Dermis blood vessel endothelial cell (primary cell): ENCODE measurements around the gene MRTFB. TPM values are rescaled to one million over a fixed set of nuclear protein-coding genes. Genes with fewer than 3 reads are reported as not detected.
"Not testable (repeated sequence)": the region's sequence is repeated elsewhere in the genome, so short reads cannot be mapped to it uniquely, and the experiment has no call there.

Experiments
- DNase-seq: peaks from one replicate; pipeline ENCODE4 v3.0.0; 2010
- total RNA-seq: library from RNA; depleted of rRNA; stranded (reverse); fragments of >200 nt; gene quantifications from 2 replicates; pipeline ENCODE4 v1.2.3, GENCODE V29; 2014

The MRTFB gene, protein sequence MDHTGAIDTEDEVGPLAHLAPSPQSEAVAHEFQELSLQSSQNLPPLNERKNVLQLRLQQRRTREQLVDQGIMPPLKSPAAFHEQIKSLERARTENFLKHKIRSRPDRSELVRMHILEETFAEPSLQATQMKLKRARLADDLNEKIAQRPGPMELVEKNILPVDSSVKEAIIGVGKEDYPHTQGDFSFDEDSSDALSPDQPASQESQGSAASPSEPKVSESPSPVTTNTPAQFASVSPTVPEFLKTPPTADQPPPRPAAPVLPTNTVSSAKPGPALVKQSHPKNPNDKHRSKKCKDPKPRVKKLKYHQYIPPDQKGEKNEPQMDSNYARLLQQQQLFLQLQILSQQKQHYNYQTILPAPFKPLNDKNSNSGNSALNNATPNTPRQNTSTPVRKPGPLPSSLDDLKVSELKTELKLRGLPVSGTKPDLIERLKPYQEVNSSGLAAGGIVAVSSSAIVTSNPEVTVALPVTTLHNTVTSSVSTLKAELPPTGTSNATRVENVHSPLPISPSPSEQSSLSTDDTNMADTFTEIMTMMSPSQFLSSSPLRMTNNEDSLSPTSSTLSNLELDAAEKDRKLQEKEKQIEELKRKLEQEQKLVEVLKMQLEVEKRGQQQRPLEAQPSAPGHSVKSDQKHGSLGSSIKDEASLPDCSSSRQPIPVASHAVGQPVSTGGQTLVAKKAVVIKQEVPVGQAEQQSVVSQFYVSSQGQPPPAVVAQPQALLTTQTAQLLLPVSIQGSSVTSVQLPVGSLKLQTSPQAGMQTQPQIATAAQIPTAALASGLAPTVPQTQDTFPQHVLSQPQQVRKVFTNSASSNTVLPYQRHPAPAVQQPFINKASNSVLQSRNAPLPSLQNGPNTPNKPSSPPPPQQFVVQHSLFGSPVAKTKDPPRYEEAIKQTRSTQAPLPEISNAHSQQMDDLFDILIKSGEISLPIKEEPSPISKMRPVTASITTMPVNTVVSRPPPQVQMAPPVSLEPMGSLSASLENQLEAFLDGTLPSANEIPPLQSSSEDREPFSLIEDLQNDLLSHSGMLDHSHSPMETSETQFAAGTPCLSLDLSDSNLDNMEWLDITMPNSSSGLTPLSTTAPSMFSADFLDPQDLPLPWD
- 19.1 and 20.8 TPM in 2 replicates for total RNA-seq

DNA sequence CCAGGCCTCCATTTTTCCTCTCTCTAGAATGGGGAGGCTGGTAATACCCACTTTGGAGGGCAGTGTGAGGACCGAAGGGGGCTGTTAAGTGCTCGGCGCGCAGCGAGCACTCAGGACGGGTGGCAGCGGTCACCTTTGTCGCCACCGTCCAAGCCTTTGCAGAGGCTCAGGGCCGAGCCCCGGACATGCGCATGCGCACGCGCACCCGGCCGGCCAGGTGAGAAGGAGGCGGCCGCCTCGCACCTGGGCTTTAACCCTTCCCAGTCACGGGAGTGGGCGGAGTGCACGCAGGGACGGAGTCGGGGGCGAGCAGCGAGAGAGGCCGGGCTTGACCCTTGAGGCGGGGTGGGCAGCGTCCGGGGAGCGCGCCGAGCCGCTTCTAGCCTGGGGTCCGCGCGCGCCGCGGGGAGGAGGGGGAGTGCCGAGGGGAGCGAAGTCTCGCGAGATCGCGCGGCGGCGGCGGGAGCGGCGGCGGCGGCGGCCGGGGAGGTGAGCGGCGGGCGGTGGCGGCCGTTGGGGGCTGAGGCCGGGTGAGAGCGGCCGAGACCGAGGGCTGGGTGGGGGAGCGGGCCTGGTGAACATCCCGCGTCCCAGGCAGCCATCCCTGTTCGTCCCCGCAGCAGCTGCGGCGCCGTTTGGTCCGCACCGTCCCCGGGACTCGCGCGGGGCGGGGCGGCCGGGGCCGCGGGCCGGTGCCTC is at the start of gene MRTFB:
TSS of gene MRTFB (plus strand) at position 443 of the 699 bp plus-strand sequence. CDS start 69,288 bp downstream, outside the sequence.
- peak; percentile 79 for DNase-seq

DNA sequence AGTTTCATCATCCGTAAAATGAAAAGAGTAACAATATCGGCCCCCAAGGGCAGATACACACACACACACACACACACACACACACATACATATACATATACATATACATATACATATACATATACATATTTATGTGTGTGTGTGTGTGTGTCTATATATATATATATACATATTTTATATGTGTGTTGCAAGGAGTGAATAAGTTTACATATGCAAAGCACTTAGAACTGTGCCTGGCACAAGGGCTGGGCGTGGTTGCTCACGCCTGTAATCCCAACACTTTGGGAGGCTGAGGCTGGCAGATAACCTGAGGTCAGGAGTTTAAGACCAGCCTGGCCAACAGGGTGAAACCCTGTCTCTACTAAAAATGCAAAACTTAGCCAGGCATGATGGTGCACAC is 47.6 kb upstream of the MRTFB start:
- not testable (repeated sequence) for DNase-seq

DNA sequence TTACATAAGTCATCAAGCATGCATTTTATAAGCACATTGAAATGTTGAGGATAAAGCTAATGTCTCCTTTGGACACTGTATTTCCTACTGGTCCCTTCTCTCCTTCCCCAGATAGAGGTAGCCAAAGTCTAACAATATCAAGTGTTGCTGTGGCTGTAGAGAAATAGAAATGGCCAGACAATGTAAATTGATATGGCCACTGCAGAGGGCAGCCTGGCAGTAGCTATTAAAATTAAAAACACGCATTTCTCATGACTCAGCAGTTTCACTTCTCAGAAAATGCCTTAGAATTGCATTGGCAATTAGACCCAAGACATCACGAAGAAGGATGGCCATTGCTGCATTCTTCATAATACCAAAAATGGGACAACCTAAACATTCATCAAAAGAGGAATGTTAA is 46.8 kb upstream of the MRTFB start:
- DNase-seq = peak; percentile 33

DNA sequence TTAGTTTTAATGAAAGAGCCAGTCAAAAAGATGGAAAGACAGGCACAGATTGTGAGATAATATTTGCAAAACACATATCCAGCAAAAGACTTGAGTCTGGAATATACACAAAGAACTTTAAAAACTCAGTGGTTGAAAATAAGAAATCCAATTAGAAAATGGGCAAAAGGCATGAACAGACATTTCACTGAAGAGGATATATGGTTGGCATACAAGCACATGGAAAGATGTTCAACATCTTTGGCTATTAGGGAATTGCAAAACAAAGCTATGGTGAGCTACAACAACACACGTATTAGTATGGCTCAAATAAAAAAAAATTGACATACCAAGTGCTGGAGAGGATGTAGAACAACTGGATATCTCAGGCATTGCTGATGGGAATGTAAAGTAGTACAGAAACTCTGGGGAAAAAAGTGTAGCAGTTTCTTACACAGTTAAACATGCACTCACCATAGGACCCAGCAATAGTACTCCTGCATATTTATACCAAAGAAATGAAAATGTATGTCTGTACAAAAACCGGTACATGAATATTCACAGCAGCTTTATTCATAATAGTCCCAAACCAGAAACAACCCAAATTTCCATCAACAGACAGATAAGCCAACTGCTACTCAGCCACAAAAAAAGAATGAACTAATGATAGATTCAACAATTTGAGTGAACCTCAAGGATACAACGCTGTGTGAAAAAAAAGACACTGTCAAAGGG is 44.4 kb upstream of the MRTFB start:
- no peak for DNase-seq

DNA sequence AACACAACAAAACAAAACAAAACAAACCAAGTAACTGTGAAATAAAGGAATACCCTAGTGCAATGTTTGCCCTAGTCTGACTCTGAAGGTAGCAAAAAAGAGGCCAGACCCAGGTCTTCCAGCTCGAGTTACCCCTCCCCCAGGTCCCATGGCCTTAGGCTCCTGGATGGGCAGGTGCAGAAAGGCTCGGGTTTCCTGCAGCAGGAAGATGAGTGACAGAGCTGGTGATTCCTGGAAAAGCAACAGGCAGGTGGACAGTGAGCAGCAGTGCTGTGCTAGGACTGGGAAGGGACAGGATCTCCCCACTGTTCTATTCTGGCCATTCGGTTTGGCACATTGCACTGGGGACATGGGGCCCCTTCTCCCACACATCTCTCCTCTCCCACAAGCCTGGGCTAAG is 42.9 kb upstream of the MRTFB start:
- DNase-seq = no peak

DNA sequence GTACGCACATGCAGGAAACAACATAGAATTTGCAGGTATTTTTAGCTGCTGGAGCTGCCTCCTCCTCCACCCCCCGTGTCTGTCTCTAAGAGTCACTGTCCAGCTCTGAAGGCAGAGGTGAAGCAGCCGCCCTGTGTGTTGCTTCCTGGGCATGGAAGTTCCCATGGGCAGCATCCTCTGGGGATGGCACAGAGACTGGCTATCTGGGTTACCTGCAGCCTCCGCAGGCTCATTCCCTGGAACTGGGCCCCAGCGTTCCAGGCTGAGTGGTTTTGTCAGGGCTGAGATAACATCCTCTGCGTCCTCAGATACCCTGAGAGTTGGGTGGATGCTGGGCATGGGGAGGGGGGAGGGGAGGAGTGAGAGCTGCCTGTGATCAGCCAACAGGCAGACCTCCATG is 41.5 kb upstream of the MRTFB start:
- no peak for DNase-seq

DNA sequence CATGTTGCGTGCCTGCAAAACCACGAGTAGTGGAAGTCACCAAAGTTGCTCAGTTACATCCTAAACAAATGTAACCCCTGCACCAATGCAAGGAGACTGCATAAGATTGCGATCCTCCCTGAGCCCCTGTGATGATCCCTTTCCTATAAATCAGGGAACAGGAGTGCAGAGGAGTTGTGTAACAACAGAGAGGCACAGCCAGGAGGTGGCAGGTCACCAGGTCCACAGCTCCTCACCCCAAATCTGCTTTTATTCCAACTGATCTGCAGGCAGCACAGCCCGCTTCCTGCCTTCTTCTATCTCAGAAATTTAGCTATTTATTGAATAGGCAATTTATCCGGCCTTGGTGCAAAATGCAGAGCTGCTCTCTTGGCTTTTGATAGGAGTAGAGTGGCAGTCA is 36.0 kb upstream of the MRTFB start:
- DNase-seq = no peak

DNA sequence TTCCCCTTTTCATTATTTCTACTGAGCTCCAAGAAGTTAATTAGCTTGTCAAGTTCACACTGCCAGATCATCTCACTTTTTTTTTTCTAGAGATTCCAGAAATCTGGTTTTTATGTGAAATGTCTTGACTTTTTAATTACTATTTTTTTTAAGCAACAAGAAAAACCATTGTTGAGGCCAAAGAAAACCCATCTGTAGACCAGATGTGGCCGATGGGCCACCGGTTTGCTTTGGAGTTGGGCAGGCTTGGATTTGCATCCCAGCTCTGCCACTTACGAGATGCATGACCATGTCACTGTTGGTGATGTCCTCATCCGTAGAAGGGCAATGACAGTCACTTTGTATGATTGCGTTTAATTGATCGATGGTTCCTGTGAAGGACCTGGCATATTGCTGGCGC is 34.2 kb upstream of the MRTFB start:
- no peak for DNase-seq

DNA sequence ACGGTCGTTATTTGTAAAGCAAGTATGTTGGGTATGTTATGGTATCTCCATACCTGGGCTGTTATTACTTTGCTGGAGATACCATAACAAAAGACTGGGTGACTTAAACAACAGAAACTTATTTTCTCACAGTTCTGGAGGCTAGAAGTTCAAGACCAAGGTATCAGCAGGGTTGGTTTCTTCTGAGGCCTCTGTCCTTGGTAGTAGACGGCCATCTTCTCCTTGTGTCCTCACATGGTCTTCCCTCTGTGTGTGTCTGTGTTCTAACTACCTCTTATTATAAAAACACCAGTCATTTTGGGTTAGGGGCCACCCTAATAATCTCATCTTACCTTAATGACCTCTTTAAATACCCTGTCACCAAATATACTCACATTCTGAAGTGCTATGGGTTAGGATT is 33.2 kb upstream of the MRTFB start:
- DNase-seq = no peak

DNA sequence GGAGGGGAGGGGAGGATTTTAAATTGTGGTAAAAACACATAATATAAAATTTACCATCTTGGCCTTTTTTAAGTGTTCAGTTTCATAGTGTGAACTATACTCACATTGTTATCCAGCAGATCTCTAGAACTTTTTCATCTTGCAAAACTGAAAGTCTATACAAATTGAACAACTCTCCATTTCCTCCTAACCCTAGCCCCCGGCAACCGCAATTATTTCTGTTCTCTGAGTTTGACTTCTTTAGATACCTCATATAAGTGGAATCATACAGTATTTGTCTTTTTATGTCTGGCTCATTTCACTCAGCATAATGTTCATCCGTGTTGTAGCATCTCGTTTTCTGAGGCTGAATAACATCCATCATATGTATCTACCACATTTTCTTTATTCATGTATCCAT is 30.0 kb upstream of the MRTFB start:
- no peak for DNase-seq

DNA sequence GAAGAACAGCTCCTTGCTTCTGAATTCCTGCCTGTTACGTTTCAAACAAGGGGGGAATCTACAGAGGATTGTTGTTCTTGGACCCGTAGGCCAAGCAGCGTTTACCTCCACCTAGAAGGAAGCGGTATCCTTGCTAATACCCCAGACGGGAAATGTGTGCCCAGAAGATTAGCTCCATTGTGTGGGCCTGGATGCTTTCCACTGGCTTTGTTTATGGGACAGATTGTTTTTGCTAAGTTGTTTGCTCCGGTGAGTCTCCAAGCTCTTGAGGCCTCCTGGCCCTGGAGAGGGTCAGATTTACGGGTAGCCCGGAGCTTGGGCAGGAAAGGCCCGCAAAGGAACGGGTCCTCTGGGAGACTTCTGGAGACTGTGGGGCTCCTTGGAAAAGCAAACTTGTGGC is 28.4 kb upstream of the MRTFB start:
- DNase-seq = peak; percentile 97

DNA sequence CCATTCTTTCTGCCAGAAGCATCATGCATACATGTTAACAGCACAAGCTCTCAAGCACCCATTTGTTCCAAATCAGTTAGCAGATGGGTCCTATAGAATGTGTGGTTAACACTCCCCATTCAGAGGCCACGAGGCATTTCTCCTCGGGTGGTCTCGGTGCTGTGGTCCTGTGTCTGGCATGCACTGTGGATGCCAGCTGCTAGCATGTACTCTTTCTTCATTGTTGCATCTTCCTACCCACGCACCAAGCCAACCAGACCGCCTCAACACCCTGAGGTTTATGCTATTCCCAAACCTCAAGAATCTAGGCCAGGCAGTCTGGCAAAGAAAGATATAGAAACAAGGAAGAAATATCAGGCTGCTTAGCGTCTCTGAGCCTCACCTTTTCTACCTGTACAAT is 27.8 kb upstream of the MRTFB start:
- DNase-seq = no peak

DNA sequence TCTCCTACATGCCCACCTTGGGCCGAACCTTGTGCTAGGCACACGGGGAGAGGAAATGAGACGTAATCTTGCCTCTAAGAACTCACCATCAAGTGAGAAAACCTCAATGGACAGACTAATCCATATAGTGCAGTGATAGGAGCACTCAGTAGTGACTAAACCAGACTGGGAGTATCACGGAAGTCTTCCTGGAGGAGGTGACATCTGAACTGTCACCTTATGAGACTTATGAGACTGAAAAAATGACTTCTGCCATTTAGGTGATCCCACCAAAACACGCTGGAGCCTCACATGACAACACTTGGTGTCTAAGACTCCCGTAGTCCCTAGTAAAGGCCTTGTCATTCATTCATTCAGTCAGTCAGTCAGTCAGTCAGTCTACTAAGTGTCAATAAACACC is 27.3 kb upstream of the MRTFB start:
- DNase-seq = no peak

DNA sequence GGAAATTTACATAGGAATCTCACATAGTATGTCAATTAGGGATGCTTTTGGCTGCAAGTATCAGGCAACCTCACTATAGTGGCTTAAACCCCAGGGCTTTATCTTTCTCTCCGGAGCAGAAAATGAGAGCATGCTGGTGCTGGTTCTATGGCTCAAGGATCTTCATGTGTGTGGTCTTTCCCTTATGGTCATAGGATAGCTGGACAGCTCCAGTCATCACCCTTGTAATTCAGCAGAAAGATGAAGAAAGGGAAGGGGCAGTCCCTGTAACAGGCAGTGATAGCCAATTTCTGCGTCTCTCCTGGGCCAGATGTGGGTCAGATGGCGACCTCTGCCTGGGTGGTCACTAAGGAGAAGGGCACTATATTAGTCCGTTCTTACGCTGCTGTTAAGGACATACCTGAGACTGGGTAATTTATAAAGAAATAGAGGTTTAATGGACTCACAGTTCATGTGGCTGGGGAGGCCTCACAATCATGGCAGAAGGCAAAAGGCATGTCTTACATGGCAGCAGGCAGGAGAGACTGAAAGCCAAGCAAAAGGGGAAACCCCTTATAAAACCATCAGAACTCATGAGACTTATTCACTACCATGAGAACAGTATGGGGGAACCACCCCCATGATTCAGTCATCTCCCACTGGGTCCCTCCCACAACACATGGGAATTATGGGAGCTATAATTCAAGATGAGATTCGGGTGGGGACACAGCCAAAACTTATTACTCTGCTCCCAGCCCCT is 23.8 kb upstream of the MRTFB start:
- not testable (repeated sequence) for DNase-seq

DNA sequence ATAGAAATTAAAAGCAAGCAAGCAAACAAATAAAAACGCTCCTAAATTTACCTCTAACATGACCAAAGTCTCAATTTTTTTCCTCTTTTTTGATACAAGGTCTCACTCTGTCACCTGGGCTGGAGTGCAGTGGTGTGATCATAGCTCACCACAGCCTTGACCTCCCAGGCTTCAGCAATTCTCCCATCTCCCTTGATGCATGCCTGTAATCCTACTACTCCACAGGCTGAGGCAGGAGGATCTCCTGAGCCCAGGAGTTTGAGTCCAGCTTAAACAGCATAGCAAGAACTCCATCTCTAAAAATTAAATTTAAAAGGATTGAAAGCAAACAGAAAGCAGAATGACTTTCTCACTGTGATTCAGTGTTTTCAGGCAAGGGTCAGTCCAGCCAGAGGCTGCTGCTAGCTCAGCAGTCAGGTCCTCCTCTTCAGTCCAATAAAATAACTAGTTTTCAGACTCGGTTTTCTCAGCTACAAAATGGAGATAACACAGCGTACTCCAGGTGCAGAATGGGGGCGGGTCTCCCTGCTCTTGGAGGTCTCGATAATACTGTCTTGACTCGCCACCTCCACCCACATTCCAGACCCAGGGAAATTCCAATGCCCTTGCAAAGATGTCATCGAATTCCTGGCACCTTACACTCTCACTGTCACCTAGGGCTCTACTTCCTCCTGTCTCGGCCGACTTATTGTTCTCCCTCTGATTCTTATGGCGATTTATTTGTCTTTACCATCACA is 20.7 kb upstream of the MRTFB start:
- peak; percentile 85 for DNase-seq

DNA sequence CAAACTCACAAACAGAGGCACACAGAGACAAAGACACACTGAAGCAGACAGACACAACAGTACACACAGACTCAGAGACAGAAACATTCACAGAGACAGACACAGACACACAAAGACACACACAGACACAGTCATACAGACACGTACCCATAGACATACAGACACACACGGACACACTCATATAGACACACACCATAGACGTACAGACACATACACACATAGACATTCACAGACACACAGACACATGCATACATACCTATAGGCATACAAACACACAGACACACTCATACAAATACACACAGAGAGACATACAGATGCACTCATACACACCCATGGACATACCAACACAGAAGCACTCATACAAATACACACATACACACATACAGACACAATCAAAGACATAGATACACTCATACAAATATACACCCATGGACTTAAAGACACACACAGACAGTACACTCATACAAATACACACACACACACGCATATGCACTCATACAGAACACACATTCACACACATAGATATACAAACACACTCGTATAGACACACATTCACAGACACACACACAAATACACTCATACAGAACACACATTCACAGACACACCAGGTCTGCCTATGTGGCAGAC is 19.9 kb upstream of the MRTFB start:
- DNase-seq = no peak

DNA sequence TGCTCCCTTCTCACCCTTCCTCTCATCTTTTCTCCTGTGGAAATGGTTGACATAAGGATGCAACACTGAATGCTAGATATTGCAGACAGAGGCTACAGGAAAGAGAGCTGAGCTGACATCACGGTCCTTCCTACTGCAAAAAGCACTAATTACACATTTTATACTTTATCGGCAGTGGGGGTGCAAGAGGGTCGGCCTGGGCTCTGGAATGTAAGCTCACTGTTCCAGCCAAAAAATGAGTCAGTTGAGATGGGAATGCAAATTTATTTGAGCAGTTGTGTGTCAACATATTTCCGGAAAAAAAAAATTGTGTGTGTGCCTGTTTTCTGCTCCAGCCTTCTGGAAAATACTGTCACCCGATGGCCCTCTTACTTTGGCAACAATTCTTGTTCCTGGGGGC is 14.1 kb upstream of the MRTFB start:
- peak; percentile 88 for DNase-seq

DNA sequence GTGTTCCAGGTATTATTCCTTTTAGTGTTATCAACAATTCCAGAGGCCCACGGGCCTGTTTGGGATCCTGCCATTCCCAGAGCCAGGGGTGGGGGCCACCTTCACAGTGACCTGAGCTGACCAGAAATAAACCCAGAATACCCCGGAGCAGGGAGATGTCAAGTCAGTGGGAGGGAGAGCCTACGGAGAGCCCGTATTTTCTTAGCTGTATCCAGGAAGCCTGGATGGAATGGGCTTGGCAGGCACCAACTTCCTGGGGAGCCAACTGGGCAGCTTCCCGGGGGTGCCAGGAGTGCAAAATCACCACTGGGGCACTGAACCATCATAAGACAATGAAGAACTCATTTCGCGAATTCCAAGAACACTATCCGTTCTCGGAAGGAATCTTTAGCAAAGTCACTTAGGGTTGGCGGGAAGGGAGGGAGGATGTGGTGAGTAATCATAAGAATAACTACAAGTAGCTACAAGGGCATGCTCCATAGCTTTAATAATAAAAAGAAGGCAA is 13.2 kb upstream of the MRTFB start:
- DNase-seq = peak; percentile 95

DNA sequence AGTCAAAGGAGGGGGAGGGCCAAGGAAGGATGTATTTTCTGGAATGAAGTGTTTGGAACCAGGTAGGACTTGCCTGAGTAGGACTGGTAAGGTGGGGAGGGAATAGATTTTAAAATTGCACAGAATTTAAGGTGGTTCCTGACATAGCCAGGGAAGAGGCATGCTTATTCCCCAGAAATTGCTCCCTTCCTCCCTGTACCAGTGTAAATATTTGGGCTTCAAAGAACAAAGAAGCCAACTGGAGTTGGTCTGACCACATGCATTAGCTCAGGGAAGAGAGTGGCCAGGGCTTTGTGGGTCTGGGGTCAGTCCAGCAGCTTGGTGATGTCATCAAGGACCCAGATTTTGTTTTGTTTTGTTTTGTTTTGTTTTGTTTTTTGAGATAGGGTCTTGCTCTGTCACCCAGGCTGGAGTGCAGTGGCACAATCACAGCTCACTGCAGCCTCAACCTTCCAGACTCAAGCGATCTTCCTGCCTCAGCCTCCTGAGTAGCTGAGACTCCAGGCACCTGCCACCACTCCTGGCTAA is 9.3 kb upstream of the MRTFB start:
- no peak for DNase-seq

DNA sequence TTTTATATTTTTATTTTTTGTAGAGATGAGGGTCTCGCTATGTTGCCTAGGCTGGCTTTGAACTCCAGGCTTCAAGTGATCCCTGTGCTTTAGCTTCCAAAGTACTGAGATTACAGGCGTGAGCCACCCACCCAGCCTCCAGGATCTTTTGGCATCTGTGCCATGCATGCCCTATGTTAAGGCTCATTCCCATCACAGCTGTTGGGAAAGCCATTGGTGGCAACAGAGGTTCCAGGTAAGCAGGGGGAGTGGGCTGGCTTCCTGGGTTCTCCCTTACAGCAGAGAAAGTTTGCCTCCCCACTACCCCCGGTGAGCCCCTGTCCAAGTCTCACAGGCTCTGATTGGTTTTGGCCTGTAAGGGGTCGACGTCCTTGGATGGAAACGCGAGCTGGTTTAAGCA is 8.9 kb upstream of the MRTFB start:
- DNase-seq = no peak
